T-helper 9 cell (primary cell): ENCODE measurements around the gene PLA2G4F.

Experiments
- DNase-seq: peaks from one replicate; pipeline ENCODE4 v3.0.0-alpha.2; 2020

Gene PLA2G4F

GRCh38 chr15:42163947-42164550, 7.6 kb upstream of the PLA2G4F start:
- no peak for DNase-seq

DNA sequence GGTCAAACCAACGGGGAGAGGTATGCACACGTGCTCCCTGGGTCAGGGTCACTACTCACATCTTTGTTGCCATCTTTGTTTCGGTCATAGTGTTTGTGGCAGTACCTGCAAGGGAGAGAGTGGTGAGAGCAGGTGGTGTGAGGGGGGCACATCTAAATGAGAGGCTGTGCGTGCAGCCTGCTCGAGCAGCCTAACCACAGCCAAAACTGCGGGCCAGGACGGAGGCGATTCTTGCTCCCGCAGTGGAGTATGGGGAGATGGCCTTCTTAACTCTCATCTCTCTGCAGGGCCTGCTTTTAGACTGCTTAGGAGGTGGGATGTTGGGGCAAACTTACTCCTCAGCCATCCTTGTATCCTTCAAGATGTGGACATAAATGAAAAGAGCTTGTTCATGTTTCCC, 6.9 kb upstream of the PLA2G4F start:
- no peak for DNase-seq

DNA sequence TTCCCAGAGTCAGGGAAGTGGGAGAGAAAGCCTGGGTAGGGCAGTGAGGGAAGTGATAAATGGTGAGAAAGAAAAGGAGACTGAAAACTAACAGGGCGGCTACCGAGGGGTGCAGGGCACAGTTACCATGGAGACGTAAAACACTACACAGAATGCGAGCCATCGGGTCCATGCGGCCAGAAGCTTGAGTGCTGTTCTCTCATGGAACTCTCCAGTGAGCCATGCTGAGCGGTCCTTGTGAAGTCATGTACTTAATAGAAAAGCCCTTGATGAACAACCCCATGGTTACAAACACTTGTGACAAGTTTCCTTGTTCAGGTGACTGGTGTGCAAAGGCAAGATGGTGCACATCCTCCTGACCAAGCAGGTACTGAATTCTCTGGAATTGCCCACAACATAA, 3.7 kb upstream of the PLA2G4F start:
- no peak for DNase-seq

- no peak for DNase-seq
Measured at GRCh38 chr15:42159381-42160015, 3.1 kb upstream of the PLA2G4F start.

GRCh38 chr15:42158941-42159340, 2.5 kb upstream of the PLA2G4F start:
- DNase-seq, result no peak

DNA sequence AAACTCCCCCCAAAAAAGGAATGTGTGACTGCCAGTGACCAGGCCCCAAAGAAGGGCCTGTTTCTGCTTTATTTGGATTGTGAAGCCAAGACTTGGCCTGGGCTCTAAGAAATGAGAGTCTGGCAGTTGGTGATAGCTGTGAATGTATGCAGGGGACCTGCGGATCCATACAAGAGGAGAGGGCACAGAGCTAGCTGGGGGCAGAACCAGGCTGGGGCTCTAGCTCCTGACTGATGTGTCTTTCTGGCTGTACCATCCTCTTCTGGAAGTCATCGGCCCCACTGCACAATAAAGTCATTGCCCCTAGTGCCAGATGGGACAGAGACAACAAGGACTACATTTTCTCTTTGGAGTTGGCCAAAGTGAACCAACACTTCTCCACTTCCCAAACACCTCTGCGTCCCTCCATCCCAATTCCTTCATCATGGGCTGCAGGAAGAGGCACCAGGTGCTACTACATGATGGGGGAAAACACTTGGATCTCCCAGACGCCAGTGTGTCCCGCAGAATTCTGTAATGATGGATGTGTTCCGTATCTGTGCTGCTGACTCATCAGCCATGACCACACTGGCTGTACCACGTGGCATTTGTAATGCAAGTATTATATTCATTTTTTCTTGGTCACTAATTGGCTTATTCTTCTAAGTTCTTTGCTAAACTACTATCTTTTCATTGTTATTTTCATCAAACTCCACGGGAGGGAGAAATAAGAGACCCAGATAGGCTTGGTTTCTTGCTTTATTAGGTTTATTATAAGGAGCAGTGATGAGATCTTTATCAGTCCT, 1.7 kb upstream of the PLA2G4F start:
- DNase-seq, result no peak

- DNase-seq, result no peak
Measured at GRCh38 chr15:42157381-42157780, 945 bp upstream of the PLA2G4F start.

DNA sequence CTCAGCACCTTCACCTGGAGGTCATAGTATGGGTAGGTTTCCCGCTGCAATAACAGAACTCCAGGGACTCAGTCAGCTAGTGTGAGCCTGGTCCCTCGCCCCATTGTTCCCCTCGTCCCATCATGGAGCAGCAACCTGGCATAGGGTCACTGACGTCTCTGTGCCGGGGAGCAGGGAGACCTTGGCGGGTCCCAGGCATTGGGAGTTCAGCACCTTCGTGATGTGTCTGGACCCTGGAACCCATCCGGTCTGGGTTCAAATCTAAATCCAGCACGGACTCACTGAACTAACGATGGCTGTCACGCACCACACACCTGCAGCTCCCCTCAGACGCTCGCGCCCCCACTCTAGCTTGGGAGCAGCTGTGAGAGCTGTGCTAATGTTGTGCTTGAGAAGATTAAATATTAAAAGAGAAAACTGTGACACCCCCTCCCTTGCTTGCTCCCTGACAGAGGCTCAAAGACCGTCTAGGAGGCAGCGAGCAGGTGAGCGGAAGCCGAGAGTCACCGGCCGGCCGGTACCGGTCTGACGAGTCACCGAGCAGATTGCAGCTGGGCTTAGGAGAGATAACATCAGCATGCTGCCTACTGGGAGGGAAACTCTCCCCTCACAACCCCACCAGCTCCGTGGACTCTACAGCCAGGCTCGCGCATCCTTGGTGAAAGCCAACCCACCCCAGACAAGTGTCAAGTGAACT, 742 bp downstream of the PLA2G4F start:
- DNase-seq, result no peak

DNA sequence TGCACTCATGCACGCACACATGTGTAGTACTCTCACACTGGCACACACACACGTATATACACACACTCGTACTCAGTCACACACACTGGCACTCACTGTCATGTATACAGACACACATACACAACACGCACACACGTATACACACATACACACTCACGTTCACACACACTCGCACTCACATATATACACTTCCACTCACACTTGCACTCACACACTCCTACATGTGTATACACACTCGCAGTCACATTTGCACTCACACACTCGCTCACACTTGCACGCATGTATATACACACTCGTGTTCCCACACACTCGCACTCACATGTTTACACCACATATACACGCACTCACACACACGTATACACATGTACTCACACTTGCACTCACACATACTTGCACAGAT, 1.5 kb downstream of the PLA2G4F start:
- no peak for DNase-seq

- no peak for DNase-seq
Measured at GRCh38 chr15:42154212-42154941, 2.1 kb downstream of the PLA2G4F start.

- DNase-seq, result no peak
Measured at GRCh38 chr15:42153874-42154211, 2.6 kb downstream of the PLA2G4F start.

GRCh38 chr15:42152921-42153698, 3.3 kb downstream of the PLA2G4F start:
- no peak for DNase-seq

GRCh38 chr15:42152196-42152920, 4.1 kb downstream of the PLA2G4F start:
- no peak for DNase-seq

GRCh38 chr15:42151736-42152135, 4.7 kb downstream of the PLA2G4F start:
- no peak for DNase-seq

DNA sequence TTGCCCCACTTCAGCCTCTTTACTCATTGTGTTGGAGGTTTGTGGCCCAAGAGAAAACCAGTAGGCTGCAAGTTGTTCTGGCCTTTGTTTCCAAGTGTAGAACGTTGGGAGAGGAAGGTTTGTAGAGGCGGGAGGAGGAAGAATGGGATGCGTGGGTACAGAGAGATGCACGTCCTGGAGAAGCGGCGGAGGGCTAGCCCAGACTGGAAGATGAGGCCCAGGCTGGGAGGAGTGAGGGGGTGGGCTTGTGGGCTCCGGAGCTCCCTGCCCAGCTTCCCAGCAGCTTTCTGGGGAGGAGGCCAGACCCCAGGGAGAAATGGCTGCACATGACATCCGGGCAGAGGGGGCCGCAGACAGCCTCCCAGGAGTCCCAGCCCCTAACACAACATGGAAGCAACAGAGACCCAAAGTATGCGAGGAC, 5.3 kb downstream of the PLA2G4F start:
- no peak for DNase-seq

- no peak for DNase-seq
Measured at GRCh38 chr15:42150219-42150970, 6.0 kb downstream of the PLA2G4F start.

DNA sequence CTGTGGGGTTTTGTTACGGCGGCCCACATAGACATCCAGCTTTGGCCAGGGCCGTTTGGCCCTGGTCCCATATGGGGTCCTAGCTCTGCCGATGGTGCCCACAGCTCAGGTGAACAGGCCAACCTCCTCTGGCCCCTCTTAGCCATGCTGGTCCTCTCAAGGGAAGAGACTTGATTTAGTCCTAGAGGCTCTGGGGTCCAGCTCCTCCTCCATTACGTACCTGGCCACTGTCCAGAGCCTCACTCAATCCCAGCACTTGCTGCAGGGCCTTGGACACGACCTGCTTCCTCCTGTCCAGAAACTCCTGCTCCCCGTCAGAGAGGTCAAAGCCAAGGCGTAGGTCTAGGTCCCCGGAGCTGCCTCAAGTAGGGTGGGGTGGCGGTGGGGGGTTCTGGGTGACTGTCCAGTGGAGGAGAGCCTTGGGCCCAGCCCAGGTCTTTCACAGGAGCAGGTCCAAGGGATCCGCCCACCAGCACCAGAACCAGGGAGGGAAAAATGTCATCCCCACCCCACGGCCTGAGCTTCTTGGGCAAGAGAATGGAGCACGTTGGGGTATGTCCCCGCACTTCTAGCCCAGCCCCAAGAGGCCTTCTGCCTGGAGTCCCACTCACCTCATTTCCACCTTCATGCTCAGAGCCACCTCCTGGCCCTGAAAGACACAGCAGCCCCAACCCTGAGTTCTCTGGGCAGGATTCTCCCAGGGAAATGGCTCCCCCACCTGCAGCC, 6.8 kb downstream of the PLA2G4F start:
- no peak for DNase-seq

GRCh38 chr15:42148808-42149492, 7.5 kb downstream of the PLA2G4F start:
- no peak for DNase-seq

- DNase-seq, result no peak
Measured at GRCh38 chr15:42147431-42147735, 9.1 kb downstream of the PLA2G4F start.
